Activated CD4-positive, alpha-beta memory T cell treated with anti-CD3 and anti-CD28 coated beads, Interleukin-2, amount 10 ng/mL, durations not matched to agents 7 days and 5 days (primary cell): ENCODE measurements around the gene FCN2. TPM values are rescaled to one million over a fixed set of nuclear protein-coding genes. Genes with fewer than 3 reads are reported as not detected.

Experiments
- CTCF ChIA-PET: fragments of 350-600 bp; sonication (Branson Sonifier 250); formaldehyde crosslinking; loops from one replicate; lab custom pipeline; 2021; ENCODE audit warnings: antibody characterized with exemption, inconsistent platforms; lab: Charles Lee
- POLR2A ChIA-PET: fragments of 350-600 bp; sonication (Branson Sonifier 250); formaldehyde crosslinking; loops from one replicate; lab custom pipeline; 2021; ENCODE audit warnings: antibody characterized with exemption; lab: Charles Lee
- DNase-seq: peaks from one replicate; pipeline ENCODE4 v3.0.0-alpha.2; 2020
- H3K27ac Mint-ChIP-seq: one replicate; pipeline ENCODE4 v1.8.0; 2021; ENCODE audit warnings: mild to moderate bottlenecking, mixed read lengths
- H3K27me3 Mint-ChIP-seq: one replicate; pipeline ENCODE4 v1.8.0; 2021; ENCODE audit warnings: mixed read lengths
- H3K36me3 Mint-ChIP-seq: one replicate; pipeline ENCODE4 v1.8.0; 2021; ENCODE audit warnings: low read depth, mixed read lengths
- H3K4me1 Mint-ChIP-seq: one replicate; pipeline ENCODE4 v1.8.0; 2021; ENCODE audit warnings: mixed read lengths
- H3K4me3 Mint-ChIP-seq: one replicate; pipeline ENCODE4 v1.8.0; 2021; ENCODE audit warnings: mild to moderate bottlenecking, mixed read lengths
- H3K9me3 Mint-ChIP-seq: one replicate; pipeline ENCODE4 v1.8.0; 2021; ENCODE audit warnings: mixed read lengths
- total RNA-seq, 2 experiments: library from RNA; stranded (reverse); gene quantifications; one replicate each; pipeline ENCODE4 v1.2.3, GENCODE V29; 2021

Gene FCN2
- total RNA-seq, 2 experiments from 2014 or later: not detected

- Mint-ChIP-seq H3K4me1 (no peaks in the 10 kb centered on the region), H3K9me3 (no peaks in the 10 kb centered on the region), H3K27ac (no peak overlapping the region), H3K4me3 (no peak overlapping the region), H3K27me3 (peaks cover 4% of the 10 kb centered on the region), H3K36me3 (no peaks in the 10 kb centered on the region)
- DNase-seq: no peak
- CTCF ChIA-PET: no interaction called here
- POLR2A ChIA-PET: no interaction called here
Measured at GRCh38 chr9:134882204-134882785, 1.7 kb downstream of the FCN2 start.

- ChIA-PET POLR2A (no interaction called here), CTCF (no interaction called here)
- no peak overlapping the region for H3K4me3 Mint-ChIP-seq
- H3K9me3 Mint-ChIP-seq: no peaks in the 10 kb centered on the region
- no peak for DNase-seq
- no peaks in the 10 kb centered on the region for H3K36me3 Mint-ChIP-seq
- no peaks in the 10 kb centered on the region for H3K4me1 Mint-ChIP-seq
- no peak overlapping the region for H3K27ac Mint-ChIP-seq
- H3K27me3 Mint-ChIP-seq: no peaks in the 10 kb centered on the region
Measured at GRCh38 chr9:134883040-134883782, 2.6 kb downstream of the FCN2 start.

DNA sequence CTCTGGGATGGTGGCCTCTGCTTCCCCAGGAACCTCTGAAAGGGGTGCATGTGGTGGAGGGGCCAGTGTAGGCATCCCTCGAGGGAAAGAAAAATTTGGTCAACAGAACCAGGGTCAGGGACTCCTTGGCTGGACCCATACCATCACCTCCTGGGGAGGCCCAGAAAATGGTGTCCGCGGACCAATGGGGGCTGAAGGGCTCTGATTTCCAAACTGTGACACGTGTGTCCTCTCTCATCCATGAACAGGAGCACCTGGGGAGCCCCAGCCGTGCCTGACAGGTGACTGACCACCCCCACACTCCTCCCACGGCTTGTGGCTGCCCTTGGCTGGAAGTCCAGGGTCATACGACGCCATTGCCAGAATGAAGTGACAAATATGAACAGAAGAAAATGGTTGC lies 3.9 kb downstream of the FCN2 start:
- POLR2A ChIA-PET: no interaction called here
- Mint-ChIP-seq H3K9me3 (no peaks in the 10 kb centered on the region), H3K27me3 (no peaks in the 10 kb centered on the region), H3K27ac (no peak overlapping the region), H3K4me1 (no peaks in the 10 kb centered on the region), H3K36me3 (no peaks in the 10 kb centered on the region), H3K4me3 (no peak overlapping the region)
- CTCF ChIA-PET: no interaction called here
- no peak for DNase-seq

GRCh38 chr9:134885001-134885678 lies 4.5 kb downstream of the FCN2 start:
- no peak for DNase-seq
- Mint-ChIP-seq H3K9me3 (no peaks in the 10 kb centered on the region), H3K36me3 (no peaks in the 10 kb centered on the region), H3K27ac (no peak overlapping the region), H3K4me1 (no peaks in the 10 kb centered on the region), H3K27me3 (no peaks in the 10 kb centered on the region), H3K4me3 (no peak overlapping the region)
- ChIA-PET CTCF (no interaction called here), POLR2A (no interaction called here)

- Mint-ChIP-seq H3K9me3 (no peaks in the 10 kb centered on the region), H3K27ac (no peak overlapping the region), H3K36me3 (no peaks in the 10 kb centered on the region), H3K27me3 (no peaks in the 10 kb centered on the region), H3K4me1 (no peaks in the 10 kb centered on the region), H3K4me3 (no peak overlapping the region)
- CTCF ChIA-PET: no interaction called here
- DNase-seq: peak; percentile 13
- POLR2A ChIA-PET: no interaction called here
Measured at GRCh38 chr9:134885679-134886412, 5.2 kb downstream of the FCN2 start.

GRCh38 chr9:134886413-134886913 lies 5.9 kb downstream of the FCN2 start:
- ChIA-PET POLR2A (no interaction called here), CTCF (no interaction called here)
- H3K27me3 Mint-ChIP-seq: no peaks in the 10 kb centered on the region
- DNase-seq: no peak
- no peaks in the 10 kb centered on the region for H3K4me1 Mint-ChIP-seq
- no peaks in the 10 kb centered on the region for H3K36me3 Mint-ChIP-seq
- H3K27ac Mint-ChIP-seq: no peak overlapping the region
- H3K4me3 Mint-ChIP-seq: no peak overlapping the region
- no peaks in the 10 kb centered on the region for H3K9me3 Mint-ChIP-seq

- Mint-ChIP-seq H3K4me1 (no peaks in the 10 kb centered on the region), H3K27me3 (no peaks in the 10 kb centered on the region), H3K36me3 (no peaks in the 10 kb centered on the region), H3K4me3 (no peak overlapping the region), H3K27ac (no peak overlapping the region), H3K9me3 (no peaks in the 10 kb centered on the region)
- ChIA-PET CTCF (no interaction called here), POLR2A (interaction anchor here (0.6 kb wide), 1 partner anchor 1296 kb away, joined by 3 read pairs; no protein-coding TSS in a partner anchor)
- DNase-seq: no peak
Measured at GRCh38 chr9:134887219-134887618, 6.6 kb downstream of the FCN2 start.

DNA sequence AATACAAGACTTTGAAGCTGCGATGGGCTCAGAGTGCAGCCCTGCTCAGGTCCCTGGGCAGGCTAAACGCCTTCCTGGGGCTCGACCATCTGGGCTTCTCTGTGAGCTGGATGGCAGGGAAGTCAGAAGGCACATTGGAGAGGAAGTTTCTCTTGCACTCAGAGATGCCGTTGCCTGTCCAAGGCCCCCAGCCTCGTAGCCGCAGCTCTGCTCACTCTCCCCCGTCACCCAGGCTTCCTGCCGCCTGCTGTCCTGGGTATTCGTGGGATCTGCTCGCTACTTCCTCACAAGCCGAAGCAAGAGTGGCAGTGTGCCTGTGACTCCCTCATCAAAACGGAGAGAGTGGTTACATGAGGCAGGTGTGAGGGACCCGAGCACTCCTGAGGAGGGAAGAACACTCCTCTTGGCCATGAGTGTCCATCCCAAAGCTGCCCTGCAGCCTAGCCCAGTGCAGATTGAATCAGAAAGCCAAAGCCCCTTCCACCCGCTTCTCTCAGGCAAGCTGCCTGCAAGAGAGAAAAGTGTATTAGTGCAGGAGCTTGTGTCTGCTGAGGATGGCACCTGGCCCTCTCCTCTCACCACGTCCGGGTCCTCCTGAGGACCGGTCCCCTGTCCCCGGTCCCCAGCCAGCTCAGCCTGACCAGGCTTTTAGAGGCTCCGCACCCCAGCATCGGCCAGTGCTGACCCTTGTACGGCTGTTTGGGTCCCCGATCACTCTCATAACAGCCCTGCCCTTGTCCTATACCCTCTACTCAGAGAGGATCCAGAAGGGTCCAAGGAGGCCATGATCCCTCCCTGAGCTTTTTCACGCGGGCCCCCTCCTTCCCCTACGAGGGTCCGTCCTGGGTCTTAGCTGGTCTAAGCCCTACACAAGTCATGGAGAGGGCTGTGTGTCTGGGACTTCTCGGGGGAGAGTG lies 7.3 kb downstream of the FCN2 start:
- no peak overlapping the region for H3K27ac Mint-ChIP-seq
- ChIA-PET POLR2A (no interaction called here), CTCF (no interaction called here)
- H3K4me1 Mint-ChIP-seq: no peaks in the 10 kb centered on the region
- no peaks in the 10 kb centered on the region for H3K36me3 Mint-ChIP-seq
- no peaks in the 10 kb centered on the region for H3K27me3 Mint-ChIP-seq
- no peak overlapping the region for H3K4me3 Mint-ChIP-seq
- no peaks in the 10 kb centered on the region for H3K9me3 Mint-ChIP-seq
- peak; percentile 13 for DNase-seq

GRCh38 chr9:134888603-134889190 lies 8.1 kb downstream of the FCN2 start:
- no peak overlapping the region for H3K4me3 Mint-ChIP-seq
- no peaks in the 10 kb centered on the region for H3K4me1 Mint-ChIP-seq
- H3K9me3 Mint-ChIP-seq: no peaks in the 10 kb centered on the region
- ChIA-PET CTCF (no interaction called here), POLR2A (no interaction called here)
- no peak for DNase-seq
- H3K36me3 Mint-ChIP-seq: no peaks in the 10 kb centered on the region
- H3K27me3 Mint-ChIP-seq: no peaks in the 10 kb centered on the region
- H3K27ac Mint-ChIP-seq: no peak overlapping the region

DNA sequence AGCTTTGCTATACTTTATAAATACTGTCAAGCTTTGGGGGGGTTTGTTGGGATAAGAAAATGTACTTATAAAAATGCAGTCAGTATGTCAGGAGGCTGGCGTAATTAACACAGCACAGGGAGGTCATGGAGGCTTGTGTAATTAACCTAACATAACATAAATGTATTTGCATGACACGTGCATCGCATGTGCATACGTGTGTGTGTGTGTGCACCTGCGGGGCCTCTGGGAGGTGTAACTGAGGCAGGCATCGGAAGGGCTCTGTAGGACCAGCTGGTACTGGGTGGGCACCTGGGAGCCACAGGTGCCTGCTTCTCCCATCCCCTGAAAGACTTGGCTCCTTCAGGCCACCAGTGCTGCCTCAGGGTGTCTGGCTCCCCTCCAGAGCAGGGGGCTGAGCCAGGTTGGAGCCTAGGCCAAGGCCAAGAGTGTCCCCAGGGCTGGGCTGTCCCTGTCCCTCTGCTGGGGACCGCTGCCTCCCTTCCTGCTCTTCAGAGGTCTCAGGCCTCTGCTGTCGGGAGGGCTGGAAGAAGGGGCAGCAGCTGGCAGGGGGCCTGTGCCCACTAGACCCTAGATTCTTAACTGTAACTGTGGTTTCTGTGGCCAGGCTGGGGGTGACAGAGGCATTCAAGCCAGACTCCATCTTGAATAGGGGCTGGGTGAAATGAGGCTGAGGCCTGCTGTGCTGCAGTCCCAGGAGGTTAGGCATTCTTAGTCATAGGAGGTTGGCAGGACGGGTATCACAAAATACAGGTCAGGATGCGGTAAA lies 9.0 kb downstream of the FCN2 start:
- Mint-ChIP-seq H3K4me1 (no peaks in the 10 kb centered on the region), H3K27ac (no peak overlapping the region), H3K4me3 (no peak overlapping the region), H3K9me3 (no peaks in the 10 kb centered on the region), H3K36me3 (no peaks in the 10 kb centered on the region), H3K27me3 (no peaks in the 10 kb centered on the region)
- ChIA-PET POLR2A (no interaction called here), CTCF (no interaction called here)
- peak; percentile 12 for DNase-seq

DNA sequence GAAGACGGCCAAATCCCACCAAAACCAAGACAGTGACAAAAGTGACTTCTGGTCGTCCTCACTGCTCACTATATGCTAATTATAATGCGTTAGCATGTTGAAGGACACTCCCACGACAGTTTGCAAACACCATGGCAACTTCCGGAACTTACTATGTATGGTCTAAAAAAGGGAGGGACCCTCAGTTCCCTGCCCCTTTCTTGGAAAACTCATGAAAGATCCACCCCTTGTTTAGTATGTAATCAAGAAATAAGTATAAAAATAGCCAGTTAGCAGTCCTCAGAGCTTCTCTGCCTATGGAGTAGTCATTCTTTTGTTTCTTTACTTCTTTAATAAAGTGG lies 9.5 kb downstream of the FCN2 start:
- Mint-ChIP-seq H3K27ac (no peak overlapping the region), H3K9me3 (no peaks in the 10 kb centered on the region), H3K27me3 (no peaks in the 10 kb centered on the region), H3K4me3 (no peak overlapping the region), H3K4me1 (no peaks in the 10 kb centered on the region), H3K36me3 (no peaks in the 10 kb centered on the region)
- CTCF ChIA-PET: no interaction called here
- POLR2A ChIA-PET: no interaction called here
- DNase-seq: no peak

DNA sequence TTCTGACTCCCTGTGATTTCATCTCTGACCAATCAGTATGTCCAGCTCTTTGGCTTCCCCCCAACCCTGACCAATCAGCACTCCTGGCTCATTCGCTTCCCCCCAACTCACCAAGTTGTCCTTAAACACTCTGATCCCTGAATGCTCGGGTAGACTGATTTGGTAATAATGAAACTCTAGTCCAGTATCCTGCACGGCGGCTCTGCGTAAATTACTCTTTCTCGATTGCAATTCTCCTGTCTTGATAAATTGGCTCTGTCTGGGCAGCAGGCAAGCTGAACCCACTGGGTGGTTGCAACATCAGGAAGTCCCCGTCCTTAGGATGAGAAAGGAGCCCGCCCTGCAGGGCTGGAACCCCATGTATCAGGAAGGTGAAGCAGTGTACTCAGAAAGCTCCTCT lies 10.4 kb downstream of the FCN2 start:
- H3K27ac Mint-ChIP-seq: no peak overlapping the region
- DNase-seq: peak; percentile 5
- ChIA-PET POLR2A (no interaction called here), CTCF (no interaction called here)
- H3K9me3 Mint-ChIP-seq: no peaks in the 10 kb centered on the region
- H3K4me1 Mint-ChIP-seq: no peaks in the 10 kb centered on the region
- no peaks in the 10 kb centered on the region for H3K36me3 Mint-ChIP-seq
- no peak overlapping the region for H3K4me3 Mint-ChIP-seq
- no peaks in the 10 kb centered on the region for H3K27me3 Mint-ChIP-seq
